ENCODE measurements around the gene SDCCAG8. TPM values are rescaled to one million over a fixed set of nuclear protein-coding genes. Genes with fewer than 3 reads are reported as not detected.

The SDCCAG8 gene
- polyA plus RNA-seq, 6 donors from 2014 or later = 42.9 to 60.7 (median 53.0) TPM

DNA sequence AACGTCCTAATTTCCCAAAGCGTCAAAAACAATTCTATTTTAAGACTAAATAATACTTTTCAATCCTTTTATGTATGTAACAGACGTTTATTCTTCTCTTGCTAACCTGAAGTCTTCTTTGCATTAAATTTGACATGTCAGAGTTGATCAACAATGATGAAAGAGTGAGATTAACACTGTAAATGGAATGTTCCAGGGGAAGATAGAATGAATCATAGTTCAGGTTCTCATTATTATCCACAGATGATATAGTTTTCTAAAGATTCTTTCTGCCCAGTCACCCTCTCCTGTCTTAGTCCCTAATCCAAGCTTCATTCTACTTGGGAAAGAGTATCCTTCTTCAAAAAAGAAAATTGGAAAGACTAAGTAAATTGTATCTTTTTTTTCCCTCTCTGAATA lies 38.9 kb downstream of the SDCCAG8 start:
- Mint-ChIP-seq H3K27ac (no peak overlapping the region), H3K4me3 (no peak overlapping the region), H3K4me1 (peaks cover 0 to 7% (median 7%) of the 10 kb centered on the region in 3 donors), H3K36me3 (peaks cover 45 to 48% of the 10 kb centered on the region in 2 donors), H3K27me3 (no peaks in the 10 kb centered on the region), H3K9me3 (peaks cover 8 to 30% (median 21%) of the 10 kb centered on the region in 7 donors)
- no peak for DNase-seq
- ATAC-seq (ENCODE audit: low read depth in 2 of 2) = no peak

- no peak overlapping the region for H3K4me3 Mint-ChIP-seq
Observed at GRCh38 chr1:243299069-243299468, 43.2 kb downstream of the SDCCAG8 start.

DNA sequence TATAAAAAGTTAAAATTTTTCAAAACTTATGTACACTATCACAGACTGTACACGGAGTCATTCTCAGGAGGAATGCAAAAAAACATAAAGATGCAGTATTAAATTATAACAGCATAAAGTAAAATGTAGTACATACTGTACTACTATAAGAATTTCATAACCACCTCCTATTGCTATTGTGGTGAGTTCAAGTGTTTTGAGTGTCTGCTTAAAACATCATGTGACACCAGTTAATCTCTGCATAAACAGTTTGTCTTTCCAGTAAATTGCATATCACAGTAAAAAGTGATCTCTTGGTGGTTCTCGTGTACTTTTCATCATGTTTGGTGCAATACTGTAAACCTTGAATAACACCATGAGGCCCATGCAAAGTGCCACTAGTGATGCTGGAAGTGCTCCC lies 45.2 kb downstream of the SDCCAG8 start:
- Mint-ChIP-seq H3K4me3 (no peak overlapping the region), H3K36me3 (peaks cover 26 to 29% of the 10 kb centered on the region in 2 donors), H3K27me3 (no peaks in the 10 kb centered on the region), H3K9me3 (peaks cover 0 to 18% (median 8%) of the 10 kb centered on the region in 7 donors), H3K27ac (no peak overlapping the region), H3K4me1 (peaks cover 0 to 3% (median 0%) of the 10 kb centered on the region in 3 donors)
- ATAC-seq (ENCODE audit: low read depth in 2 of 2) (no peak), DNase-seq (no peak)

More at GRCh38 chr1:243299069-243299468, 43.2 kb downstream of the SDCCAG8 start:
- Mint-ChIP-seq H3K27me3 (no peaks in the 10 kb centered on the region), H3K27ac (no peak overlapping the region), H3K9me3 (peaks cover 3 to 21% (median 17%) of the 10 kb centered on the region in 7 donors), H3K36me3 (peaks cover 44 to 48% of the 10 kb centered on the region in 2 donors), H3K4me1 (peaks cover 0 to 6% (median 0%) of the 10 kb centered on the region in 3 donors)
- DNase-seq (no peak), ATAC-seq (ENCODE audit: low read depth in 2 of 2) (no peak)

DNA sequence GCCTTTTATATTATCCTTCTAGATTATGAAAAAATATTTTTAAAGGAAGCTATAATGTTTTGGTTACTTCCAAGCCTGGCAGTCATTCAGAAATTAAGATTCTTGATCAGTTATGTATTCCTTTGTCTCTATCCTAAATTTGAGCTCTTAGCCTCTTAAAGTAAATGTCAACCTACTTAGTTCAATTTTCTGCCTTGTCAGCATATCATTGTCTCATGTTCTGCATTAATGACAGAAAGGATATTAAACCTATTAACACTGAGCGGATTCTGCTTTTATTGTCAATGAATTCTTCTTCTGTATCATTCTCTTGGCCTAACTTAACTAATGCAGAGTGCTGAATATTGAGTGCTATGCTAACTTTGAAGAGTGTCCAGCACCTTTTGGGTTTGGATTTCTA lies 56.0 kb downstream of the SDCCAG8 start:
- H3K9me3 Mint-ChIP-seq = no peaks in the 10 kb centered on the region
- H3K27ac Mint-ChIP-seq = peak overlapping the region in 1 of 6 donors; percentile 83
- H3K4me3 Mint-ChIP-seq = no peak overlapping the region
- peaks cover 22 to 25% of the 10 kb centered on the region in 2 donors for H3K36me3 Mint-ChIP-seq
- no peak for DNase-seq
- H3K4me1 Mint-ChIP-seq = peaks cover 15 to 27% (median 18%) of the 10 kb centered on the region in 3 donors
- ATAC-seq (ENCODE audit: low read depth in 2 of 2) = no peak
- H3K27me3 Mint-ChIP-seq = no peaks in the 10 kb centered on the region

DNA sequence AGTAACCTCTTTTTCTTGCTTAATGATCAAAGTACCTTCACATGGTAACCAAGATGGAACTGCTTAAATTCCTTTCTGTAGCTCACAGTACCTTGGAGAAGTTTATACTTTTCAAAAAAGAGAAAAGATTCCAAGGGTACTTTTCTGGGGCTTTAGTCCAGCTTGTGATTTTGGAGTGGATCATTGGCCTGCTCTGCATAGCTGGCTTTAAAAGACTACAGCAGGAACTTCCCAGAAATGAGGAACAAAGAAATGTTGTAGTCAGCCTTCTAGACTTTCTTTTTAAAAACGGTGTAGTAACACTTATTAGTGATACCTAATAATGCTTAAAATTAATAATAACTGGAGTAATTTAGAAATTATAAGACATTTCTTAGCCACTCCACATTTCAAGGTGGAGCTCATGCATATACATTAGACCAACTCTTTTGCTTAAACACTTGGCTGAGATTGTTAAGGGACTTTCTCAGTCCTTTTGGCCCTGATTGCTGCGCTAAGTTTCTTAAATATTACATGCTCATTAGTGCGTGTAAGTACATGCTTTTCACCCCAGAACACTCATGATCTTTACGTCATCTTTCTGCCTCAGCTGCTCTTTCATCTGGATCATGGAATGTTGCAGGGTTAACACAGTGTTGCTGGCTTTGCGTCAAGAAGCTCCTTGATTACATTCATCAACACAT lies 57.3 kb downstream of the SDCCAG8 start:
- DNase-seq (peak; percentile 7), ATAC-seq (ENCODE audit: low read depth in 2 of 2) (peak; percentile 77 to 82)
- H3K36me3 Mint-ChIP-seq = peaks cover 23 to 25% of the 10 kb centered on the region in 2 donors
- H3K4me3 Mint-ChIP-seq = peak overlapping the region in 4 of 8 donors; percentile 4 to 76 (median 24)
- H3K27ac Mint-ChIP-seq = peak overlapping the region; percentile 82 to 97 (median 88)
- H3K4me1 Mint-ChIP-seq = peaks cover 15 to 27% (median 18%) of the 10 kb centered on the region in 3 donors
- no peaks in the 10 kb centered on the region for H3K9me3 Mint-ChIP-seq
- no peaks in the 10 kb centered on the region for H3K27me3 Mint-ChIP-seq

DNA sequence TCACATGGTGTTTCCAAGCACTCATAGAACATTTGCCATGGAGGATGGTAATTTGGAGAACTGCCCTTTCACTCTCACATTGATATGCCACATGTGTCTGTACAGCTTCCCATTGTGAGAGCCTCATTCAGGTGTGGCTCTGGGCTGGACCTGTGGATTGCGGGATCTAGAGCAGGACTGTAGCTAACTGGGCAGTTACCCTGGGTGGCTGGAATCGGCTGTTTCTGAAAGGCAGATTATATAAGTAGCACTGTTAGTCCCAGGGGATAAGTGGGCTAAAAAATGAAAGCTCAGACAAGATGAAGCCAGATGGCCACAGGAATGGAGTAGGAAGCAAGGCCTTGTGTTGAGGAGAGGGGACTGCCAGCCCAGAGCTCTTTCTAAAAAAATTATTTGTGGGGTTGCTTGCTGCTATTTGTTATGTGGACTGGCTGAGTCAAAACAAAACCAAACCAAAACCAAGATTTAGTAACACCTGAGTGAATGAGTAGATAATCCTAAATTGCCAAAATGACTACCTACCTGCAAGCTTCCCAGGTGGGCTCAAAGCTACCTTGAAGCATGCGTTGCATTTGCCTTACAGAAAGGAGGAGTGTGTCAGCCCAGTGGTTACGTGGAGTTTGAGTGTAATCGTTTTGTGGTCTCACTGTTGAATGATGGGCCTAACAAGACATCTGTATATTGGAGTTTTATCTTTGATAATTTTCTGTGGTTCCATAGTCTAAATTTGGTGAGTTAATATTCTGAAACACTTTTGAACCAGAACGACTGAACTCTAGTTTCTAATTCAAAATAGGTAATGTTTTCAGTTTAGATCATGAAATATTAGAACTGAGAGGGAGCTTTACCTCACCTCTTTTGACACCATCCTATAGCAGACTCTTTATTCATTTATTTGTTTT lies 58.0 kb downstream of the SDCCAG8 start:
- ATAC-seq (ENCODE audit: low read depth in 2 of 2) (peak in 1 of 2 donors; percentile 10), DNase-seq (peak; percentile 17)
- peak overlapping the region; percentile 82 to 97 (median 88) for H3K27ac Mint-ChIP-seq
- H3K36me3 Mint-ChIP-seq = peaks cover 22 to 25% of the 10 kb centered on the region in 2 donors
- H3K9me3 Mint-ChIP-seq = no peaks in the 10 kb centered on the region
- H3K27me3 Mint-ChIP-seq = no peaks in the 10 kb centered on the region
- H3K4me1 Mint-ChIP-seq = peaks cover 15 to 27% (median 18%) of the 10 kb centered on the region in 3 donors
- peak overlapping the region in 4 of 8 donors; percentile 4 to 76 (median 24) for H3K4me3 Mint-ChIP-seq

- DNase-seq (no peak), ATAC-seq (ENCODE audit: low read depth in 2 of 2) (no peak)
- H3K4me1 Mint-ChIP-seq = peaks cover 15 to 27% (median 18%) of the 10 kb centered on the region in 3 donors
- no peak overlapping the region for H3K27ac Mint-ChIP-seq
- H3K36me3 Mint-ChIP-seq = peaks cover 19 to 28% of the 10 kb centered on the region in 2 donors
- no peak overlapping the region for H3K4me3 Mint-ChIP-seq
- no peaks in the 10 kb centered on the region for H3K9me3 Mint-ChIP-seq
- no peaks in the 10 kb centered on the region for H3K27me3 Mint-ChIP-seq
Observed at GRCh38 chr1:243315455-243315854, 59.6 kb downstream of the SDCCAG8 start.

GRCh38 chr1:243315893-243316292 lies 60.1 kb downstream of the SDCCAG8 start:
- Mint-ChIP-seq H3K4me3 (no peak overlapping the region), H3K27ac (peak overlapping the region in 2 of 6 donors; percentile 21 to 74), H3K36me3 (peaks cover 19 to 28% of the 10 kb centered on the region in 2 donors)

GRCh38 chr1:243316366-243316989 lies 60.6 kb downstream of the SDCCAG8 start:
- DNase-seq (no peak), ATAC-seq (ENCODE audit: low read depth in 2 of 2) (no peak)
- H3K9me3 Mint-ChIP-seq = no peaks in the 10 kb centered on the region
- H3K4me3 Mint-ChIP-seq = no peak overlapping the region
- peak overlapping the region in 1 of 6 donors; percentile 22 for H3K27ac Mint-ChIP-seq
- H3K27me3 Mint-ChIP-seq = no peaks in the 10 kb centered on the region
- peaks cover 19 to 28% of the 10 kb centered on the region in 2 donors for H3K36me3 Mint-ChIP-seq
- peaks cover 15 to 27% (median 18%) of the 10 kb centered on the region in 3 donors for H3K4me1 Mint-ChIP-seq

More at GRCh38 chr1:243315893-243316292, 60.1 kb downstream of the SDCCAG8 start:
- Mint-ChIP-seq H3K27me3 (no peaks in the 10 kb centered on the region), H3K9me3 (no peaks in the 10 kb centered on the region), H3K4me1 (peaks cover 15 to 27% (median 18%) of the 10 kb centered on the region in 3 donors)
- no peak for ATAC-seq (ENCODE audit: low read depth in 2 of 2)
- DNase-seq = no peak

GRCh38 chr1:243320224-243320623 lies 64.4 kb downstream of the SDCCAG8 start:
- Mint-ChIP-seq H3K27me3 (no peaks in the 10 kb centered on the region), H3K27ac (peak overlapping the region in 3 of 6 donors; percentile 4 to 34 (median 28)), H3K4me1 (peaks cover 0 to 3% (median 0%) of the 10 kb centered on the region in 3 donors), H3K36me3 (peaks cover 19 to 28% of the 10 kb centered on the region in 2 donors), H3K4me3 (no peak overlapping the region), H3K9me3 (no peaks in the 10 kb centered on the region)
- DNase-seq = no peak
- no peak for ATAC-seq (ENCODE audit: low read depth in 2 of 2)

DNA sequence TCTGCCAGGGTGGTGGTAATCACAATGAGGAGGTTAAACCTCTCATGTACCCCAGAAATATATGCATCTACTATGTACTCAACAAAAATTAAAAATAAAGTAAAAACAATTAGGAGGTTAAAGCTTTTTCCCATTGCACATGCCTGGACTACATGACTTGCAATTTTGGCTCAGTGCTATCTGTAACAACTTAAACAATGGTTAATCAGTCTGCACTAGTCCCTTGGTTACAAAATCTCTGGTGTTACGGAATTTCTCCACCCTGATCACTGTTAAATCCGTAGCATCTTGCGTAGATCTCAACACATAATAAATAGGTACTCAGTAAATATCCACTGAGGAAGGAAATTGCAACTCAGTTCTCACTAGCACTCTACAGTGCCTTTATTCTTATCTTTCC lies 66.5 kb downstream of the SDCCAG8 start:
- Mint-ChIP-seq H3K4me1 (no peaks in the 10 kb centered on the region), H3K27ac (peak overlapping the region in 2 of 6 donors; percentile 3 to 64), H3K27me3 (no peaks in the 10 kb centered on the region), H3K4me3 (no peak overlapping the region), H3K9me3 (no peaks in the 10 kb centered on the region), H3K36me3 (peaks cover 7 to 18% of the 10 kb centered on the region in 2 donors)
- ATAC-seq (ENCODE audit: low read depth in 2 of 2) = no peak
- DNase-seq = no peak

DNA sequence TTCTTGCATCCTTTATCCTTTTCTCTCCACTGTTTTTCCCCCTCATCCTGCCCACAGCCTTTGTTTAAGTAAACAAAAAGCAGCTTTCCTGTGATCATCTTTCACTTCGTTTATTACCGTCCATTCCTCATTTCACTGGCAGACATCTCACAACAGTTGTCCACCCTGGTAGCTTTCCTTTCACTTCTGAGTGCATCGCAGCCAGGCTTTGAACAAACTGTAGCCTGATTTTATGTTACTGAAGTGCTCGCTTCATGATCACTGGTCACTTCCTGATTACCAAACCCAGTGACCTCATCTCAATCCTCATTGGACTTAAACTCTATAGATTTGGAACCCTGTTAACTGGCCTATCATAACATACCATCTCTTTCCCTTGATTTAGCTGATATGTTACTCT lies 67.7 kb downstream of the SDCCAG8 start:
- H3K36me3 Mint-ChIP-seq = peaks cover 0 to 10% of the 10 kb centered on the region in 2 donors
- H3K27ac Mint-ChIP-seq = peak overlapping the region in 1 of 6 donors; percentile 30
- no peak for ATAC-seq (ENCODE audit: low read depth in 2 of 2)
- no peaks in the 10 kb centered on the region for H3K4me1 Mint-ChIP-seq
- H3K27me3 Mint-ChIP-seq = no peaks in the 10 kb centered on the region
- no peak overlapping the region for H3K4me3 Mint-ChIP-seq
- DNase-seq = no peak
- H3K9me3 Mint-ChIP-seq = no peaks in the 10 kb centered on the region

DNA sequence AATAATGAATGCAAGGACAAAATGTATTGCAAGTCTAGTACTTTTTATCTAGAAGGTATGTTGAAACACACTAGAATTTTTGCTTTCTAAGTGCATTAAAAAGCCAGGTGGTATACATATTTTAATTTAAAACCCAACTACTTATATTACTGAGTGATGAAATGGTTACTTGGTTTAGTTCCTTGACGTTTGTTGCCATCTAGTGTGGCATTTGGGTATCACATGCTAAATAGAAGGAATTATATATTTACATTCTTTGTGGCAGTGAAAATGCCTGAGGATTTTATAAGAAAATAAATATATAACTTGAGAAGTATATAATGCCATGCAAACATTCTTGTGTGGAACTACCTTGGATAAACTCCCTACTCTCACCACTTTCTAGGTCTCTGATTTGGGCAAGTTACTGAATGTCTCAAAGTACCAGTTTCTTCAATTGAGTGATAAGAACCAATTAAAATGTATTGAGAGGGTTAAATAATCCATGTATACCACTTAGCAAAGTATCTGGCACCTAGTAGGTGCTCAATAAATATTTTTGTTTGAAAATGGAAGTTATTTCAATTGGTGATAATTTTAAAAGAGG lies 69.6 kb downstream of the SDCCAG8 start:
- no peak overlapping the region for H3K27ac Mint-ChIP-seq
- H3K4me3 Mint-ChIP-seq = no peak overlapping the region
- H3K27me3 Mint-ChIP-seq = no peaks in the 10 kb centered on the region
- peak; percentile 39 for DNase-seq
- no peaks in the 10 kb centered on the region for H3K9me3 Mint-ChIP-seq
- no peaks in the 10 kb centered on the region for H3K36me3 Mint-ChIP-seq
- H3K4me1 Mint-ChIP-seq = no peaks in the 10 kb centered on the region
- no peak for ATAC-seq (ENCODE audit: low read depth in 2 of 2)

Measured in naive B cell (primary cell).